Fibroblast of lung (primary cell): ENCODE results near the gene KAT14. TPM values are rescaled to one million over a fixed set of nuclear protein-coding genes. Genes with fewer than 3 reads are reported as not detected.

ENCODE experiments used
- DNase-seq, 2 donors: peaks; one replicate each; pipeline versions ENCODE4 v3.0.0 to v3.0.0-alpha.2; 2010; ENCODE audit warnings: low read depth in 2 of 2
- H2AFZ ChIP-seq: 2 replicates; pipeline ENCODE4 v1.5.1; 2012; ENCODE audit warnings: low read length, control low read depth, inconsistent platforms
- H3K27ac ChIP-seq: 2 replicates; pipeline ENCODE4 v1.5.1; 2011; ENCODE audit warnings: low read length, control low read depth; ENCODE audit not compliant: insufficient read depth
- H3K27me3 ChIP-seq: 2 replicates; pipeline ENCODE4 v1.5.1; 2011; ENCODE audit warnings: mild to moderate bottlenecking, low read length; ENCODE audit not compliant: control insufficient read depth, insufficient read depth
- H3K36me3 ChIP-seq: 2 replicates; pipeline ENCODE4 v1.5.1; 2011; ENCODE audit warnings: low read length; ENCODE audit not compliant: control insufficient read depth, insufficient read depth
- H3K4me1 ChIP-seq: 2 replicates; pipeline ENCODE4 v1.5.1; 2011; ENCODE audit warnings: low read length; ENCODE audit not compliant: control insufficient read depth, insufficient read depth; ENCODE audit errors: extremely low read depth
- H3K4me2 ChIP-seq: 2 replicates; pipeline ENCODE4 v1.5.1; 2011; ENCODE audit warnings: low read length, control low read depth; ENCODE audit not compliant: insufficient read depth; ENCODE audit errors: extremely low read depth
- H3K4me3 ChIP-seq, 4 experiments: fragments of 200-600 bp in 1 of 4; sonication (generic) in 1 of 4; replicated peaks in 1 of 4; 2 replicates each; pipeline ENCODE4 v1.5.1; 2011 to 2016; ENCODE audit warnings: low read length in 4 of 4, low read depth in 3 of 4, mild to moderate bottlenecking in 3 of 4, control low read depth in 2 of 4, inconsistent platforms in 1 of 4, mixed read lengths in 1 of 4; ENCODE audit not compliant: insufficient read depth in 1 of 4; ENCODE audit errors: control extremely low read depth in 1 of 4
- H3K79me2 ChIP-seq: 2 replicates; pipeline ENCODE4 v1.5.1; 2012; ENCODE audit warnings: mild to moderate bottlenecking, low read length, inconsistent platforms; ENCODE audit not compliant: control insufficient read depth, insufficient read depth
- H3K9ac ChIP-seq: 2 replicates; pipeline ENCODE4 v1.5.1; 2011; ENCODE audit warnings: mild to moderate bottlenecking, low read length, control low read depth; ENCODE audit not compliant: insufficient read depth
- H3K9me3 ChIP-seq: 2 replicates; pipeline ENCODE4 v1.5.1; 2012; ENCODE audit warnings: low read depth, low read length; ENCODE audit not compliant: control insufficient read depth, insufficient read depth
- H4K20me1 ChIP-seq: 2 replicates; pipeline ENCODE4 v1.5.1; 2011; ENCODE audit warnings: low read length; ENCODE audit not compliant: control insufficient read depth, insufficient read depth; ENCODE audit errors: extremely low read depth
- CTCF ChIP-seq, 2 donors: IDR thresholded peaks in 1 of 2; conservative IDR thresholded peaks in 1 of 2; 1 replicate in 1 of 2; 2 replicates in 1 of 2; pipeline ENCODE4 v1.5.1; 2011 to 2012; ENCODE audit warnings: low read length in 2 of 2, control low read depth in 1 of 2, inconsistent platforms in 1 of 2, low read depth in 1 of 2, mild to moderate bottlenecking in 1 of 2
- EZH2 ChIP-seq: IDR thresholded peaks from 2 replicates; pipeline ENCODE4 v1.5.1; 2012; ENCODE audit warnings: low read length, control low read depth, mild to moderate bottlenecking; ENCODE audit errors: missing control alignments
- polyA plus RNA-seq, 2 donors: library from polyadenylated mRNA; depleted of rRNA in 1 of 2; stranded (reverse) in 1 of 2; unstranded in 1 of 2; fragments of >200 nt; gene quantifications; 2 replicates each; pipeline ENCODE4 v1.2.1, GENCODE V29; 2011 to 2012; ENCODE audit warnings: missing spikeins in 1 of 2
- total RNA-seq: library from RNA; depleted of rRNA; stranded (reverse); fragments of >200 nt; gene quantifications from 2 replicates; pipeline ENCODE4 v1.2.1, GENCODE V29; 2014

The KAT14 gene
- total and polyA plus RNA-seq, 2 donors (not counting 1 experiment from before 2014, with no cell fraction given), result 9.8 to 17.0 TPM

- Histone ChIP-seq H3K27ac (no peak overlapping the region), H3K27me3 (no peaks in the 10 kb centered on the region), H3K9me3 (no peaks in the 10 kb centered on the region), H3K9ac (no peak overlapping the region), H3K4me1 (no peaks in the 10 kb centered on the region), H4K20me1 (no peaks in the 10 kb centered on the region), H3K79me2 (no peaks in the 10 kb centered on the region), H3K4me3 (no peak overlapping the region), H3K4me2 (no peak overlapping the region), H3K36me3 (no peaks in the 10 kb centered on the region), H2AFZ (no peak overlapping the region)
- no peak for TF ChIP-seq CTCF (conservative IDR thresholded peaks at IDR 0.05 in 1 of 2, IDR thresholded peaks at IDR 0.05 in 1 of 2; ENCODE audit: low read depth in 1 of 2, low read length in 2 of 2)
- no peak for TF ChIP-seq EZH2
- DNase-seq, result no peak
Observed at GRCh38 chr20:18090477-18090876, 47.2 kb upstream of the KAT14 start.

DNA sequence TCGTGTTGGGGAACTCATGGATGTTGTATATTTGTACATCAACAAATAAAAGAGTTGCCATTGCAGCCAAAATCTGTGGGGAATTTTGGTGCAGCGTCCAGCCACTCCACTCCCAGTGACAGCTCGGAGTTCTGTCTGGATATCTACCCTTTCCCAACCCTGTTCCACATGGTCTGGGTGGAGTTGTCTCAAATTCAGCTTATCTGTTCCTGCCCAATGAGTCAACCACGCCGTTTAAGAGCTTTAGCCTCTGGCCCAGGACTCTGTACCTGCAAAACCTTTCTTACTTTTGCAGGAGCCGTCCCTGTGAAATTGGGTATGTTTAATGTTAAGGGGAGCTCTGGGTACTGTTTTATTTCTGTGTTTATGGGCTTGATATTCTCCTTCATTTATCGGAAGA, 46.0 kb upstream of the KAT14 start:
- Histone ChIP-seq H4K20me1 (no peaks in the 10 kb centered on the region), H3K79me2 (no peaks in the 10 kb centered on the region), H3K9ac (no peak overlapping the region), H3K27me3 (no peaks in the 10 kb centered on the region), H3K36me3 (no peaks in the 10 kb centered on the region), H3K4me3 (no peak overlapping the region), H3K27ac (no peak overlapping the region), H3K4me1 (no peaks in the 10 kb centered on the region), H3K9me3 (no peaks in the 10 kb centered on the region), H2AFZ (no peak overlapping the region), H3K4me2 (no peak overlapping the region)
- DNase-seq, result no peak
- no peak for TF ChIP-seq CTCF (conservative IDR thresholded peaks at IDR 0.05 in 1 of 2, IDR thresholded peaks at IDR 0.05 in 1 of 2; ENCODE audit: low read depth in 1 of 2, low read length in 2 of 2)
- no peak for TF ChIP-seq EZH2

DNA sequence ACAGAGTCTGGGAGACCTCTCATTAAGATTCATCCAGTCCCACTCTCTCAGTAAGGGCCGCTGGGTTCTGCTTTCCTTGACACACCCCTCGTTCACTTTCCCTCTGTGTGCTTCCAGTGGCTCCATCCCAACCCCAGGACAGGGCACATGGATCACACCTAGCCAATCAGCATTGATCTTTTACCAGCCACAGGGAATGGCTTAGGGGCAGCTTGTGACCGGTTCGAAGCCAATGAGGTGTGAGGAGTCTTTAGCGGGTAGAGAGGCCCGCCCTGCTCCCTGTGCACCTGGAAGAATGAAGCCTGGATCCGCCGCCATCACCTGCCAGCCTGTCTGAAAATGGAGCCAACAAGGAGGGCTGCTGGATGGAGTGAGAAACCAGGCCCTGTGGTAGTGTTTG, 44.8 kb upstream of the KAT14 start:
- no peaks in the 10 kb centered on the region for H3K27me3 ChIP-seq
- H3K9ac ChIP-seq, result no peak overlapping the region
- no peaks in the 10 kb centered on the region for H3K4me1 ChIP-seq
- DNase-seq, result no peak
- H3K4me3 ChIP-seq, result no peak overlapping the region
- no peaks in the 10 kb centered on the region for H3K9me3 ChIP-seq
- H3K4me2 ChIP-seq, result no peak overlapping the region
- no peak overlapping the region for H2AFZ ChIP-seq
- H3K36me3 ChIP-seq, result no peaks in the 10 kb centered on the region
- TF ChIP-seq CTCF (conservative IDR thresholded peaks at IDR 0.05 in 1 of 2, IDR thresholded peaks at IDR 0.05 in 1 of 2; ENCODE audit: low read depth in 1 of 2, low read length in 2 of 2) (no peak), EZH2 (no peak)
- no peaks in the 10 kb centered on the region for H3K79me2 ChIP-seq
- H3K27ac ChIP-seq, result no peak overlapping the region
- no peaks in the 10 kb centered on the region for H4K20me1 ChIP-seq
